Gastroesophageal sphincter (tissue), 3 donors: ENCODE data around the gene FBXO47.

Experiments used
- EP300 ChIP-seq: sonication (generic); formaldehyde crosslinking; IDR thresholded peaks from one replicate; pipeline ENCODE4 v1.6.1; 2017; ENCODE audit warnings: antibody characterized with exemption, mild to moderate bottlenecking
- POLR2A ChIP-seq, 2 donors: fragments of 450-650 bp; IDR thresholded peaks; one replicate each; pipeline ENCODE4 v1.6.1; 2017; ENCODE audit warnings: antibody characterized with exemption in 2 of 2, mild to moderate bottlenecking in 2 of 2, moderate library complexity in 1 of 2
- POLR2AphosphoS5 ChIP-seq: sonication (generic); formaldehyde crosslinking; IDR thresholded peaks from one replicate; pipeline ENCODE4 v1.6.1; 2017; ENCODE audit warnings: antibody characterized with exemption
- TF ChIP-seq, protein P1 (sequence below), 4 experiments: fragments of 200-600 bp in 2 of 4; fragments of 450-650 bp in 2 of 4; sonication (generic) in 1 of 4; IDR thresholded peaks; one replicate each; pipeline ENCODE4 v1.5.1; 2017 to 2019; ENCODE audit warnings: antibody characterized with exemption in 4 of 4, mild to moderate bottlenecking in 2 of 4, moderate library complexity in 2 of 4

GRCh38 chr17:38914741-38915638 lies 52.2 kb downstream of the FBXO47 start:
- TF ChIP-seq, protein P1, sequence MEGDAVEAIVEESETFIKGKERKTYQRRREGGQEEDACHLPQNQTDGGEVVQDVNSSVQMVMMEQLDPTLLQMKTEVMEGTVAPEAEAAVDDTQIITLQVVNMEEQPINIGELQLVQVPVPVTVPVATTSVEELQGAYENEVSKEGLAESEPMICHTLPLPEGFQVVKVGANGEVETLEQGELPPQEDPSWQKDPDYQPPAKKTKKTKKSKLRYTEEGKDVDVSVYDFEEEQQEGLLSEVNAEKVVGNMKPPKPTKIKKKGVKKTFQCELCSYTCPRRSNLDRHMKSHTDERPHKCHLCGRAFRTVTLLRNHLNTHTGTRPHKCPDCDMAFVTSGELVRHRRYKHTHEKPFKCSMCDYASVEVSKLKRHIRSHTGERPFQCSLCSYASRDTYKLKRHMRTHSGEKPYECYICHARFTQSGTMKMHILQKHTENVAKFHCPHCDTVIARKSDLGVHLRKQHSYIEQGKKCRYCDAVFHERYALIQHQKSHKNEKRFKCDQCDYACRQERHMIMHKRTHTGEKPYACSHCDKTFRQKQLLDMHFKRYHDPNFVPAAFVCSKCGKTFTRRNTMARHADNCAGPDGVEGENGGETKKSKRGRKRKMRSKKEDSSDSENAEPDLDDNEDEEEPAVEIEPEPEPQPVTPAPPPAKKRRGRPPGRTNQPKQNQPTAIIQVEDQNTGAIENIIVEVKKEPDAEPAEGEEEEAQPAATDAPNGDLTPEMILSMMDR (IDR thresholded peaks at IDR 0.05): no peak
- TF ChIP-seq POLR2A (IDR thresholded peaks at IDR 0.05) (no peak), POLR2AphosphoS5 (no peak), EP300 (no peak)
